ENCODE results near the gene SERPINA12. TPM values are rescaled to one million over a fixed set of nuclear protein-coding genes. Genes with fewer than 3 reads are reported as not detected.

Gene SERPINA12
- total and polyA plus RNA-seq, 2 of the 13 experiments (the other 11 are each of a cell fraction or from before 2014, with no cell fraction given): 0.08 TPM; not detected in 1

DNA sequence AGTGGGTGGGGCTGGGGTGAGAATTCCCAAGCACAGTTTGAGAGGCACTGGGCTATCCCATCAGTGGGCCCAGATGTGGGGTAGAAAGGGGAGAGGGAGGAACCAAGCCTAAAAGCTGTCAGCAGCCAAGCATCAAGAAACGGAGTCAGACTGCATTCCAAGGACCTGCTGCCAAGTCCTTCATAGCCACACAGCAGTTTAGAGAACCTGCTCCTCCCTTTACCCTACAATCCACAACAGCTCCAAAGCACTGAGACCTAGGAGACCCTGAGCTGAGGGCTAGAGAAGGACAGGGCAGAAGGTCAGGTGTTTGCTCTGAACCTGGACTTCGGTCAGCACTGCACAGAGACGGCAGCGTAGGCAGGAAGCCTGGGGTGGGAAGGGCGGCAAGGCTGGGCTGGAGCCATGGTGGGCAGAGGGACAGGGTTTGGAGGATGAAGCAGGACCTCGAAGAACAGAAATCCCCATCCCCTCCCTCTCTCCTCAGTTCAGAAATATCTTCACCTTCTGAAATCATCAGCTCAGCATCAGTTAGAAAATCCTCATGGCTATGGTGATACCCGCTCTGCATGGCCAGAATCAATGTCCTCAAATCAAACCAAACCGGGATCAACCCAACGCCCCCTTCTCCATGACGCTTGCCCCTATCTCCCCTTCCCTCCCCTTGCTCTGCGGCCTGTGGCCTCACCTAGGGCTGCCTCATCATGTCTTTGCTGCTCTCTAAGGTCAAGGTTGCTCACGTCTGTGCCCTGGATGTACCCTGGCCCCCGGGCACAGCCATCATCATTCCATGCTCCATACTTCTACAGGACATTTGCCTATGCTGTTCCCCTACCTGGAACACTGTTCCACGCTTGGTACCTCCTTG, 39.1 kb upstream of the SERPINA12 start (continued):
- TF ChIP-seq ZNF839 (CRISPR knock-in tag; IDR thresholded peaks at IDR 0.05; ENCODE audit: borderline replicate concordance): peak; percentile 76; the same call in 1 of the 2 replicates
- no peak for TF ChIP-seq ZNF660 (CRISPR knock-in tag; IDR thresholded peaks at IDR 0.05; ENCODE audit: borderline replicate concordance, low read depth)
- TF ChIP-seq REL (CRISPR knock-in tag; conservative IDR thresholded peaks at IDR 0.05): no peak
- TF ChIP-seq ZMAT3 (CRISPR knock-in tag; conservative IDR thresholded peaks at IDR 0.05): 0 out of 2 replicates have a peak, but pooled peaks have one; percentile 46
- no peak for TF ChIP-seq SMC3 (IDR thresholded peaks at IDR 0.05; ENCODE audit: low read length)
- TF ChIP-seq ZNF607 (CRISPR knock-in tag; IDR thresholded peaks at IDR 0.05; ENCODE audit: borderline replicate concordance): peak; percentile 61; the same call in 1 of the 2 replicates
- TF ChIP-seq ZBTB10 (CRISPR knock-in tag; IDR thresholded peaks at IDR 0.05; ENCODE audit: borderline replicate concordance): no peak
- no peak for TF ChIP-seq ZSCAN12 (CRISPR knock-in tag; IDR thresholded peaks at IDR 0.05)
- TF ChIP-seq ZNF720 (CRISPR knock-in tag; IDR thresholded peaks at IDR 0.05): no peak
- TF ChIP-seq, protein P1, sequence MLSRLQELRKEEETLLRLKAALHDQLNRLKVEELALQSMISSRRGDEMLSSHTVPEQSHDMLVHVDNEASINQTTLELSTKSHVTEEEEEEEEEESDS (CRISPR knock-in tag; IDR thresholded peaks at IDR 0.05; ENCODE audit: borderline replicate concordance): no peak
- TF ChIP-seq, protein P2, sequence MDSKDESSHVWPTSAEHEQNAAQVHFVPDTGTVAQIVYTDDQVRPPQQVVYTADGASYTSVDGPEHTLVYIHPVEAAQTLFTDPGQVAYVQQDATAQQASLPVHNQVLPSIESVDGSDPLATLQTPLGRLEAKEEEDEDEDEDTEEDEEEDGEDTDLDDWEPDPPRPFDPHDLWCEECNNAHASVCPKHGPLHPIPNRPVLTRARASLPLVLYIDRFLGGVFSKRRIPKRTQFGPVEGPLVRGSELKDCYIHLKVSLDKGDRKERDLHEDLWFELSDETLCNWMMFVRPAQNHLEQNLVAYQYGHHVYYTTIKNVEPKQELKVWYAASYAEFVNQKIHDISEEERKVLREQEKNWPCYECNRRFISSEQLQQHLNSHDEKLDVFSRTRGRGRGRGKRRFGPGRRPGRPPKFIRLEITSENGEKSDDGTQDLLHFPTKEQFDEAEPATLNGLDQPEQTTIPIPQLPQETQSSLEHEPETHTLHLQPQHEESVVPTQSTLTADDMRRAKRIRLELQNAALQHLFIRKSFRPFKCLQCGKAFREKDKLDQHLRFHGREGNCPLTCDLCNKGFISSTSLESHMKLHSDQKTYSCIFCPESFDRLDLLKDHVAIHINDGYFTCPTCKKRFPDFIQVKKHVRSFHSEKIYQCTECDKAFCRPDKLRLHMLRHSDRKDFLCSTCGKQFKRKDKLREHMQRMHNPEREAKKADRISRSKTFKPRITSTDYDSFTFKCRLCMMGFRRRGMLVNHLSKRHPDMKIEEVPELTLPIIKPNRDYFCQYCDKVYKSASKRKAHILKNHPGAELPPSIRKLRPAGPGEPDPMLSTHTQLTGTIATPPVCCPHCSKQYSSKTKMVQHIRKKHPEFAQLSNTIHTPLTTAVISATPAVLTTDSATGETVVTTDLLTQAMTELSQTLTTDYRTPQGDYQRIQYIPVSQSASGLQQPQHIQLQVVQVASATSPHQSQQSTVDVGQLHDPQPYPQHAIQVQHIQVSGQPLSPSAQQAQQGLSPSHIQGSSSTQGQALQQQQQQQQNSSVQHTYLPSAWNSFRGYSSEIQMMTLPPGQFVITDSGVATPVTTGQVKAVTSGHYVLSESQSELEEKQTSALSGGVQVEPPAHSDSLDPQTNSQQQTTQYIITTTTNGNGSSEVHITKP (CRISPR knock-in tag; IDR thresholded peaks at IDR 0.05; ENCODE audit: low read depth): no peak
- TF ChIP-seq FOXK1 (CRISPR knock-in tag; IDR thresholded peaks at IDR 0.05; ENCODE audit: borderline replicate concordance, low read depth): no peak
- TF ChIP-seq, protein P3, sequence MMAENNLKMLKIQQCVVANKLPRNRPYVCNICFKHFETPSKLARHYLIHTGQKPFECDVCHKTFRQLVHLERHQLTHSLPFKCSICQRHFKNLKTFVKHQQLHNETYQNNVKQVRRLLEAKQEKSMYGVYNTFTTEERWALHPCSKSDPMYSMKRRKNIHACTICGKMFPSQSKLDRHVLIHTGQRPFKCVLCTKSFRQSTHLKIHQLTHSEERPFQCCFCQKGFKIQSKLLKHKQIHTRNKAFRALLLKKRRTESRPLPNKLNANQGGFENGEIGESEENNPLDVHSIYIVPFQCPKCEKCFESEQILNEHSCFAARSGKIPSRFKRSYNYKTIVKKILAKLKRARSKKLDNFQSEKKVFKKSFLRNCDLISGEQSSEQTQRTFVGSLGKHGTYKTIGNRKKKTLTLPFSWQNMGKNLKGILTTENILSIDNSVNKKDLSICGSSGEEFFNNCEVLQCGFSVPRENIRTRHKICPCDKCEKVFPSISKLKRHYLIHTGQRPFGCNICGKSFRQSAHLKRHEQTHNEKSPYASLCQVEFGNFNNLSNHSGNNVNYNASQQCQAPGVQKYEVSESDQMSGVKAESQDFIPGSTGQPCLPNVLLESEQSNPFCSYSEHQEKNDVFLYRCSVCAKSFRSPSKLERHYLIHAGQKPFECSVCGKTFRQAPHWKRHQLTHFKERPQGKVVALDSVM (CRISPR knock-in tag; IDR thresholded peaks at IDR 0.05): no peak
- no peak for TF ChIP-seq ZNF557 (CRISPR knock-in tag; IDR thresholded peaks at IDR 0.05)
- TF ChIP-seq ZZZ3 (CRISPR knock-in tag; IDR thresholded peaks at IDR 0.05; ENCODE audit: borderline replicate concordance): no peak
- no peak for TF ChIP-seq SIN3A (IDR thresholded peaks at IDR 0.05; ENCODE audit: borderline replicate concordance, low read depth, low read length)
- TF ChIP-seq FOSL1 (CRISPR knock-in tag; IDR thresholded peaks at IDR 0.05; ENCODE audit: borderline replicate concordance): no peak

Data from HepG2 (cell line).